Stimulated activated CD8-positive, alpha-beta memory T cell treated with anti-CD3 and anti-CD28 coated beads, Interleukin-2, amount 100 ng/mL, for 48 hours (primary cell): ENCODE results near the gene CST1.

Source experiments
- DNase-seq, 2 donors: peaks; one replicate each; pipeline ENCODE4 v3.0.0-alpha.2; 2020; ENCODE audit warnings: low read depth in 2 of 2

Gene CST1

GRCh38 chr20:23705895-23706294, 44.8 kb downstream of the CST1 start:
- no peak for DNase-seq

- DNase-seq, result no peak
These were observed 48.7 kb downstream of the CST1 start for GRCh38 chr20:23702021-23702420.

GRCh38 chr20:23700931-23701330, 49.8 kb downstream of the CST1 start:
- no peak for DNase-seq

GRCh38 chr20:23697947-23698346, 52.8 kb downstream of the CST1 start:
- DNase-seq, result no peak
